HEK293 (cell line): ENCODE results near the gene KRT8.

Source experiments
- CTCF ChIA-PET: fragments of 350-600 bp; formaldehyde crosslinking; extraction: SDS; loops from one replicate; lab custom pipeline; 2021; ENCODE audit warnings: antibody characterized with exemption; lab: Yijun Ruan, JAX
- POLR2A ChIA-PET: fragments of 300-600 bp; formaldehyde crosslinking; extraction: SDS; loops from one replicate; lab custom pipeline; 2020; ENCODE audit warnings: antibody characterized with exemption, inconsistent platforms; lab: Yijun Ruan, JAX
- H3K27ac ChIP-seq: fragments of 200-500 bp; sonication (Bioruptor generic); 2 replicates; pipeline ENCODE4 v1.5.1; 2014; ENCODE audit warnings: low read depth, low read length, control low read depth, inconsistent platforms; ENCODE audit errors: extremely low read depth
- H3K36me3 ChIP-seq, 2 experiments: fragments of 200-500 bp in 1 of 2; sonication (Bioruptor generic) in 1 of 2; 1 replicate in 1 of 2; 2 replicates in 1 of 2; pipeline ENCODE4 v1.5.1; 2014 to 2017; ENCODE audit warnings: inconsistent platforms in 2 of 2, low read length in 2 of 2; ENCODE audit not compliant: control insufficient read depth in 2 of 2, insufficient read depth in 1 of 2
- H3K4me1 ChIP-seq: fragments of 200-500 bp; sonication (Bioruptor generic); 2 replicates; pipeline ENCODE4 v1.5.1; 2014; ENCODE audit warnings: mild to moderate bottlenecking, low read length, inconsistent platforms; ENCODE audit not compliant: control insufficient read depth, insufficient read depth
- H3K4me3 ChIP-seq: 2 replicates; pipeline ENCODE4 v1.5.1; 2011; ENCODE audit warnings: low read depth, mild to moderate bottlenecking, control low read depth, low read length, moderate library complexity
- H3K9me3 ChIP-seq: fragments of 200-500 bp; sonication (Bioruptor generic); 2 replicates; pipeline ENCODE4 v1.5.1; 2014; ENCODE audit warnings: low read depth, low read length, inconsistent platforms; ENCODE audit not compliant: control insufficient read depth, insufficient read depth
- GLIS1 ChIP-seq: fragments of 450-650 bp; formaldehyde crosslinking; IDR thresholded peaks from 2 replicates; pipeline ENCODE4 v1.5.1; 2016; ENCODE audit warnings: missing biosample characterization, missing genetic modification characterization
- MZF1 ChIP-seq: fragments of 450-650 bp; formaldehyde crosslinking; IDR thresholded peaks from 2 replicates; pipeline ENCODE4 v1.5.1; 2017; ENCODE audit warnings: missing biosample characterization, missing genetic modification characterization, borderline replicate concordance
- SETDB1 ChIP-seq: IDR thresholded peaks from one replicate; pipeline ENCODE4 v1.6.1; 2017; ENCODE audit warnings: mild to moderate bottlenecking, low read length, moderate library complexity, mixed read lengths; ENCODE audit not compliant: insufficient read length
- TSHZ1 ChIP-seq: fragments of 450-650 bp; formaldehyde crosslinking; IDR thresholded peaks from 2 replicates; pipeline ENCODE4 v1.5.1; 2016; ENCODE audit warnings: missing biosample characterization, missing genetic modification characterization, borderline replicate concordance
- ZBTB44 ChIP-seq: fragments of 450-650 bp; IDR thresholded peaks from 2 replicates; pipeline ENCODE4 v1.5.1; 2018; ENCODE audit warnings: missing biosample characterization, mild to moderate bottlenecking, missing genetic modification characterization
- ZEB2 ChIP-seq: fragments of 450-650 bp; formaldehyde crosslinking; IDR thresholded peaks from 2 replicates; pipeline ENCODE4 v1.5.1; 2016; ENCODE audit warnings: missing biosample characterization, missing genetic modification characterization
- ZNF157 ChIP-seq: fragments of 450-650 bp; formaldehyde crosslinking; IDR thresholded peaks from 2 replicates; pipeline ENCODE4 v1.5.1; 2016; ENCODE audit warnings: missing biosample characterization, missing genetic modification characterization
- ZNF223 ChIP-seq: fragments of 450-650 bp; formaldehyde crosslinking; IDR thresholded peaks from 2 replicates; pipeline ENCODE4 v1.5.1; 2016; ENCODE audit warnings: missing biosample characterization, missing genetic modification characterization
- ZNF239 ChIP-seq: fragments of 450-650 bp; formaldehyde crosslinking; IDR thresholded peaks from 2 replicates; pipeline ENCODE4 v1.5.1; 2016; ENCODE audit warnings: missing biosample characterization, missing genetic modification characterization
- ZNF292 ChIP-seq: fragments of 450-650 bp; formaldehyde crosslinking; IDR thresholded peaks from 2 replicates; pipeline ENCODE4 v1.5.1; 2016; ENCODE audit warnings: low read depth, missing biosample characterization, missing genetic modification characterization, borderline replicate concordance
- ZNF37A ChIP-seq: fragments of 450-650 bp; IDR thresholded peaks from 2 replicates; pipeline ENCODE4 v1.5.1; 2018; ENCODE audit warnings: missing biosample characterization, missing genetic modification characterization
- ZNF398 ChIP-seq: fragments of 450-650 bp; formaldehyde crosslinking; IDR thresholded peaks from 2 replicates; pipeline ENCODE4 v1.5.1; 2017; ENCODE audit warnings: missing biosample characterization, missing genetic modification characterization
- ZNF426 ChIP-seq: fragments of 450-650 bp; formaldehyde crosslinking; IDR thresholded peaks from 2 replicates; pipeline ENCODE4 v1.5.1; 2017; ENCODE audit warnings: missing biosample characterization, missing genetic modification characterization, mild to moderate bottlenecking, inconsistent platforms, moderate library complexity
- ZNF48 ChIP-seq: fragments of 450-650 bp; formaldehyde crosslinking; IDR thresholded peaks from 2 replicates; pipeline ENCODE4 v1.5.1; 2016; ENCODE audit warnings: missing biosample characterization, missing genetic modification characterization
- ZNF596 ChIP-seq: fragments of 450-650 bp; IDR thresholded peaks from 2 replicates; pipeline ENCODE4 v1.5.0; 2018; ENCODE audit warnings: missing biosample characterization, mild to moderate bottlenecking, missing genetic modification characterization, moderate library complexity
- ZNF610 ChIP-seq: fragments of 450-650 bp; formaldehyde crosslinking; IDR thresholded peaks from 2 replicates; pipeline ENCODE4 v1.5.1; 2016; ENCODE audit warnings: missing biosample characterization, missing genetic modification characterization, borderline replicate concordance
- ZNF777 ChIP-seq: fragments of 450-650 bp; formaldehyde crosslinking; IDR thresholded peaks from 2 replicates; pipeline ENCODE4 v1.5.1; 2017; ENCODE audit warnings: missing biosample characterization, missing genetic modification characterization, borderline replicate concordance
- TF ChIP-seq, protein P1 (sequence below): fragments of 450-650 bp; formaldehyde crosslinking; IDR thresholded peaks from 2 replicates; pipeline ENCODE4 v1.5.1; 2016; ENCODE audit warnings: missing biosample characterization, missing genetic modification characterization
- TF ChIP-seq, protein P2 (sequence below): sonication (generic); formaldehyde crosslinking; IDR thresholded peaks from 2 replicates; pipeline ENCODE4 v1.8.1; 2022; ENCODE audit warnings: mild to moderate bottlenecking, moderate library complexity, missing genetic modification reagents

KRT8 gene

GRCh38 chr12:52913431-52913821 lies 8.6 kb upstream of the KRT8 start:
- no peak overlapping the region for H3K4me3 ChIP-seq
- no peaks in the 10 kb centered on the region for H3K36me3 ChIP-seq
- no peaks in the 10 kb centered on the region for H3K9me3 ChIP-seq
- TF ChIP-seq MZF1 (no peak), ZNF292 (tag by site-specific recombination) (no peak)
- CTCF ChIA-PET: interaction anchor here (0.7 kb wide), 1 partner anchor 24 kb away, joined by 3 read pairs; no protein-coding TSS in a partner anchor
- no peak overlapping the region for H3K27ac ChIP-seq
- H3K4me1 ChIP-seq: no peaks in the 10 kb centered on the region; the same call in 1 of the 2 replicates
- POLR2A ChIA-PET: no interaction called here

DNA sequence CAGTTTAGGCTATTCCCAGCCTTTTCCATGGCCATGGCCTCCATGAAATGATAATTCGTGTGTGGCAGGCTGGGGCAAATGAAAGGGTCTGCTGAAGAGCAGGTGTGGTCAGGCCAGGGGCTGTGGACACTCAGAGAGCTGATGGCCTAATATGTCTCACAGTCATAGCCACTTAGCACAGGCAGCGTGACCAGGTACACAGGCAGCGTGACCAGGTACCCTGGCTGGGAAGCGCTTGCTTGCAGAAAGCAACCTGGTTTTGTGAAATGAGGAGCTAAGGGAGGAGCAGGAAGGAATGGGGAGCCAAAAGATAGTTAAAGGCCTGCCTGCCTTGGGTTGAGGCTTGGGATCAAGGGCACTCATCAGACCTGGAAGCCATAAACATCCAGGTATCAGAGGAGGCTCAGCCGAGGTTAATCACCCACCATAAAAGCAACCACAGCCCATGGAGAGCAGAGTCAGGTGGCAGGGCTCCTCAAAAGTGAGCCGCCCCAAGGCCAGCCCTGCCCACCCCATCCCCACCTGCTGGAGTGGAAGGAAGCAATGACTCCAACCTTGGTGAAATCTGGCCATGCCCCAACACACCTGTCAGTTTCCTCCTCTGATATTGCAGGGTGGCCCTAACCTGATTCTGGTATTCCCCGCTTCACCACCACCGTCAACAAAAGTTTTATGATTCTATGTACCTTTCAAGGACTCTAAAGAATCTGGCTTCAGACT lies 8.0 kb upstream of the KRT8 start:
- Histone ChIP-seq H3K36me3 (no peaks in the 10 kb centered on the region), H3K9me3 (no peaks in the 10 kb centered on the region), H3K4me3 (no peak overlapping the region), H3K27ac (no peak overlapping the region), H3K4me1 (peaks cover 1% of the 10 kb centered on the region; the same call in 1 of the 2 replicates)
- ChIA-PET CTCF (no interaction called here), POLR2A (no interaction called here)
- TF ChIP-seq, protein P1, sequence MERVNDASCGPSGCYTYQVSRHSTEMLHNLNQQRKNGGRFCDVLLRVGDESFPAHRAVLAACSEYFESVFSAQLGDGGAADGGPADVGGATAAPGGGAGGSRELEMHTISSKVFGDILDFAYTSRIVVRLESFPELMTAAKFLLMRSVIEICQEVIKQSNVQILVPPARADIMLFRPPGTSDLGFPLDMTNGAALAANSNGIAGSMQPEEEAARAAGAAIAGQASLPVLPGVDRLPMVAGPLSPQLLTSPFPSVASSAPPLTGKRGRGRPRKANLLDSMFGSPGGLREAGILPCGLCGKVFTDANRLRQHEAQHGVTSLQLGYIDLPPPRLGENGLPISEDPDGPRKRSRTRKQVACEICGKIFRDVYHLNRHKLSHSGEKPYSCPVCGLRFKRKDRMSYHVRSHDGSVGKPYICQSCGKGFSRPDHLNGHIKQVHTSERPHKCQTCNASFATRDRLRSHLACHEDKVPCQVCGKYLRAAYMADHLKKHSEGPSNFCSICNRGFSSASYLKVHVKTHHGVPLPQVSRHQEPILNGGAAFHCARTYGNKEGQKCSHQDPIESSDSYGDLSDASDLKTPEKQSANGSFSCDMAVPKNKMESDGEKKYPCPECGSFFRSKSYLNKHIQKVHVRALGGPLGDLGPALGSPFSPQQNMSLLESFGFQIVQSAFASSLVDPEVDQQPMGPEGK (tag by site-specific recombination): no peak
- TF ChIP-seq ZNF223 (tag by site-specific recombination) (no peak), ZNF398 (tag by site-specific recombination) (no peak), ZNF777 (tag by site-specific recombination) (no peak), ZNF48 (tag by site-specific recombination) (no peak), TSHZ1 (no peak), ZNF426 (no peak), ZNF157 (tag by site-specific recombination) (no peak), ZNF37A (tag by site-specific recombination) (no peak)

DNA sequence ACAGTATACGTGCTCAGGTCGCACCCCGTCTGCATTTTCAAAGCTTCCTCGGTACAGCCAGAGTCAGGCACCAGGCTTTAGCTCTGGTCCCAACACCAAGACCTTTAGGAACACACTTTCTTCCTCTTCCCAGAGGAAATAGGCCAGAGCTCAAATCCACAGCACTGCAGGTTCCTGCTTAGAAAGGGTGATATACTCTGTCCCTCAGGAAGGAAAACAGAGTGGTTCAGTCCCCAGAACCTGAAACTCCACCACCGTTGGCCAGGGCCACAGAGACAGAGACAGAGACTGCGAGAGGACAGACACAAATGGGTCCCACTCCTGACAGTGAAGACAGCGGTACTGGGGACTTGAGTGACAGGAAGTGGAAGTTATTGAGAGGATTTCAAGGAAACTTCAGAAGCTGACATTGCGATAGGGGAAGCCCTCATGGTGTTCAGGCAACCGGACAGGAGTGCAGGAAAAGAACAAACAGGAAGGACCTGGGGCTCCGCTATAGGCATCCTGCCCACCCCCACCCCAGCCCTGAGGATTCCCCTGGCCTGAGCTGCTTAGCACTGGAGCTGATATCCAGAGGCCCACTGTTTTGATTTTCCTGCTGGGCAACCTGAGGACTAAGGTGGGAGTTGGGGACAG lies 5.5 kb upstream of the KRT8 start:
- H3K9me3 ChIP-seq: no peaks in the 10 kb centered on the region
- no peak overlapping the region for H3K27ac ChIP-seq
- CTCF ChIA-PET: interaction anchor here (0.6 to 20.1 kb wide), 5 partner anchors 13 to 70 kb away, joined by 3 to 316 read pairs (median 9); no protein-coding TSS in a partner anchor
- POLR2A ChIA-PET: interaction anchor here (1.5 to 2.6 kb wide), 2 partner anchors 15 to 36 kb away, joined by 3 to 6 read pairs; no protein-coding TSS in a partner anchor
- no peak overlapping the region for H3K4me3 ChIP-seq
- peaks cover 15% of the 10 kb centered on the region for H3K4me1 ChIP-seq
- no peaks in the 10 kb centered on the region for H3K36me3 ChIP-seq
- TF ChIP-seq ZNF292 (tag by site-specific recombination) (no peak), ZNF239 (tag by site-specific recombination) (no peak), SETDB1 (no peak), ZNF596 (tag by site-specific recombination) (no peak), ZNF777 (tag by site-specific recombination) (no peak), GLIS1 (tag by site-specific recombination) (no peak), ZNF610 (tag by site-specific recombination) (no peak), ZEB2 (tag by site-specific recombination) (no peak), ZBTB44 (tag by site-specific recombination) (no peak)
- TF ChIP-seq, protein P2, sequence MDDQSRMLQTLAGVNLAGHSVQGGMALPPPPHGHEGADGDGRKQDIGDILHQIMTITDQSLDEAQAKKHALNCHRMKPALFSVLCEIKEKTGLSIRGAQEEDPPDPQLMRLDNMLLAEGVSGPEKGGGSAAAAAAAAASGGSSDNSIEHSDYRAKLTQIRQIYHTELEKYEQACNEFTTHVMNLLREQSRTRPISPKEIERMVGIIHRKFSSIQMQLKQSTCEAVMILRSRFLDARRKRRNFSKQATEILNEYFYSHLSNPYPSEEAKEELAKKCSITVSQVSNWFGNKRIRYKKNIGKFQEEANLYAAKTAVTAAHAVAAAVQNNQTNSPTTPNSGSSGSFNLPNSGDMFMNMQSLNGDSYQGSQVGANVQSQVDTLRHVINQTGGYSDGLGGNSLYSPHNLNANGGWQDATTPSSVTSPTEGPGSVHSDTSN (CRISPR knock-in tag): no peak
